Spinal cord (tissue), 10 donors: Measurements from ENCODE around the gene GLB1L3. TPM values are rescaled to one million over a fixed set of nuclear protein-coding genes. Genes with fewer than 3 reads are reported as not detected.
A peak's percentile ranks its signal among the peaks of the same experiment; 100 is the strongest.
"Not testable (repeated sequence)": the region's sequence is repeated elsewhere in the genome, so short reads cannot be mapped to it uniquely, and the experiment has no call there.

Source experiments
- DNase-seq, 6 donors: peaks; one replicate each; pipeline versions ENCODE4 v3.0.0 to v3.0.0-alpha.2; 2013 to 2015; ENCODE audit warnings: low spot score in 6 of 6, low read depth in 4 of 6
- H3K27ac ChIP-seq: one replicate; pipeline ENCODE4 v1.5.1; 2013; ENCODE audit warnings: low read depth, low read length, control low read depth
- H3K27me3 ChIP-seq: one replicate; pipeline ENCODE4 v1.6.1; 2013; ENCODE audit warnings: low read length; ENCODE audit not compliant: control insufficient read depth, insufficient read depth
- H3K36me3 ChIP-seq: one replicate; pipeline ENCODE4 v1.6.1; 2013; ENCODE audit warnings: low read length; ENCODE audit not compliant: control insufficient read depth, insufficient read depth
- H3K4me1 ChIP-seq: one replicate; pipeline ENCODE4 v1.6.1; 2013; ENCODE audit warnings: low read length; ENCODE audit not compliant: control insufficient read depth, insufficient read depth
- H3K4me3 ChIP-seq: one replicate; pipeline ENCODE4 v1.5.1; 2013; ENCODE audit warnings: low read depth, low read length, control low read depth
- H3K9me3 ChIP-seq: one replicate; pipeline ENCODE4 v1.6.1; 2013; ENCODE audit warnings: low read length; ENCODE audit not compliant: control insufficient read depth, insufficient read depth
- WGBS: methylation state at CpG from one replicate; pipeline ENCODE4 v1.1.5; 2013; ENCODE audit warnings: missing lambda C conversion rate; ENCODE audit not compliant: insufficient coverage; 5-methylcytosine and 5-hydroxymethylcytosine counted together
- polyA plus RNA-seq, 2 donors: library from polyadenylated mRNA; unstranded; fragments of 120-200 nt; gene quantifications; one replicate each; pipeline ENCODE4 v1.2.1, GENCODE V29; 2013; ENCODE audit not compliant: insufficient read length in 2 of 2
- total RNA-seq, 2 donors: library from RNA; depleted of rRNA in 1 of 2; stranded (reverse); fragments of 120-200 nt in 1 of 2; fragments of >200 nt in 1 of 2; gene quantifications; one replicate each; pipeline versions ENCODE4 v1.2.3 to v1.2.4, GENCODE V29; 2013 to 2014
- donor health status: healthy.

Gene GLB1L3
- total and polyA plus RNA-seq, 4 donors: 0.28 to 2.9 (median 1.7) TPM

- no peak overlapping the region for H3K4me3 ChIP-seq
- H3K27ac ChIP-seq: no peak overlapping the region
- H3K4me1 ChIP-seq: peaks cover 10% of the 10 kb centered on the region
- no peaks in the 10 kb centered on the region for H3K9me3 ChIP-seq
- DNase-seq: no peak
- H3K27me3 ChIP-seq: no peaks in the 10 kb centered on the region
- peaks cover 7% of the 10 kb centered on the region for H3K36me3 ChIP-seq
- WGBS: 90% methylated on average over 2 of the region's 4 CpGs
Observed at GRCh38 chr11:134337051-134337450, 60.9 kb downstream of the GLB1L3 start.

GRCh38 chr11:134338068-134338467 is 61.9 kb downstream of the GLB1L3 start:
- no peaks in the 10 kb centered on the region for H3K9me3 ChIP-seq
- H3K4me3 ChIP-seq: no peak overlapping the region
- no peak for DNase-seq
- no peaks in the 10 kb centered on the region for H3K27me3 ChIP-seq
- peaks cover 9% of the 10 kb centered on the region for H3K36me3 ChIP-seq
- peaks cover 4% of the 10 kb centered on the region for H3K4me1 ChIP-seq
- 95% methylated on average over 13 of the region's 15 CpGs for WGBS
- H3K27ac ChIP-seq: no peak overlapping the region

- peaks cover 9% of the 10 kb centered on the region for H3K36me3 ChIP-seq
- 93% methylated on average over 6 of the region's 7 CpGs for WGBS
- H3K27ac ChIP-seq: no peak overlapping the region
- no peak for DNase-seq
- no peak overlapping the region for H3K4me3 ChIP-seq
- H3K27me3 ChIP-seq: no peaks in the 10 kb centered on the region
- no peaks in the 10 kb centered on the region for H3K9me3 ChIP-seq
- peaks cover 4% of the 10 kb centered on the region for H3K4me1 ChIP-seq
Observed at GRCh38 chr11:134338654-134339053, 62.5 kb downstream of the GLB1L3 start.

GRCh38 chr11:134339756-134340155 is 63.6 kb downstream of the GLB1L3 start:
- Histone ChIP-seq H3K4me3 (no peak overlapping the region), H3K27ac (no peak overlapping the region), H3K9me3 (no peaks in the 10 kb centered on the region), H3K4me1 (peaks cover 4% of the 10 kb centered on the region), H3K27me3 (no peaks in the 10 kb centered on the region), H3K36me3 (peaks cover 9% of the 10 kb centered on the region)
- 82% methylated on average over 2 of the region's 4 CpGs for WGBS
- no peak for DNase-seq

- no peaks in the 10 kb centered on the region for H3K9me3 ChIP-seq
- H3K27ac ChIP-seq: no peak overlapping the region
- WGBS: 95% methylated on average over 8 of the region's 11 CpGs
Observed at GRCh38 chr11:134340354-134340964, 64.3 kb downstream of the GLB1L3 start.

GRCh38 chr11:134341805-134342571 is 65.8 kb downstream of the GLB1L3 start:
- peaks cover 12% of the 10 kb centered on the region for H3K36me3 ChIP-seq
- WGBS: 87% methylated on average over 64 of the region's 68 CpGs
- peaks cover 4% of the 10 kb centered on the region for H3K4me1 ChIP-seq
- no peaks in the 10 kb centered on the region for H3K9me3 ChIP-seq
- H3K27me3 ChIP-seq: no peaks in the 10 kb centered on the region
- H3K4me3 ChIP-seq: no peak overlapping the region
- H3K27ac ChIP-seq: no peak overlapping the region
- DNase-seq: no peak

More at GRCh38 chr11:134340354-134340964, 64.3 kb downstream of the GLB1L3 start:
- peaks cover 9% of the 10 kb centered on the region for H3K36me3 ChIP-seq
- H3K4me1 ChIP-seq: peaks cover 4% of the 10 kb centered on the region
- no peaks in the 10 kb centered on the region for H3K27me3 ChIP-seq
- peak in 1 of 6 donors; percentile 28 for DNase-seq
- H3K4me3 ChIP-seq: no peak overlapping the region

GRCh38 chr11:134342572-134343340 is 66.6 kb downstream of the GLB1L3 start:
- H3K4me1 ChIP-seq: peaks cover 4% of the 10 kb centered on the region
- H3K27me3 ChIP-seq: no peaks in the 10 kb centered on the region
- peaks cover 12% of the 10 kb centered on the region for H3K36me3 ChIP-seq
- DNase-seq: no peak
- H3K4me3 ChIP-seq: no peak overlapping the region
- no peak overlapping the region for H3K27ac ChIP-seq
- H3K9me3 ChIP-seq: no peaks in the 10 kb centered on the region
- 90% methylated on average over 23 of the region's 30 CpGs for WGBS

- 88% methylated on average over 14 of the region's 15 CpGs for WGBS
- DNase-seq: no peak
- H3K36me3 ChIP-seq: peaks cover 10% of the 10 kb centered on the region
- H3K4me3 ChIP-seq: no peak overlapping the region
- H3K9me3 ChIP-seq: no peaks in the 10 kb centered on the region
- no peak overlapping the region for H3K27ac ChIP-seq
- peaks cover 4% of the 10 kb centered on the region for H3K4me1 ChIP-seq
- H3K27me3 ChIP-seq: no peaks in the 10 kb centered on the region
Observed at GRCh38 chr11:134343646-134344045, 67.5 kb downstream of the GLB1L3 start.

- 90% methylated on average over 16 of the region's 28 CpGs for WGBS
- not testable (repeated sequence) for H3K9me3 ChIP-seq, H3K27ac ChIP-seq, H3K27me3 ChIP-seq, H3K4me1 ChIP-seq, DNase-seq, H3K36me3 ChIP-seq, H3K4me3 ChIP-seq
Observed at GRCh38 chr11:134344497-134345236, 68.5 kb downstream of the GLB1L3 start.
